IMR-90 (cell line): Measurements from ENCODE around the gene SEZ6L2. TPM values are rescaled to one million over a fixed set of nuclear protein-coding genes. Genes with fewer than 3 reads are reported as not detected.
"Not testable (repeated sequence)": the region's sequence is repeated elsewhere in the genome, so short reads cannot be mapped to it uniquely, and the experiment has no call there.

Experiments
- ATAC-seq: fragments of 200-7000 bp; cut with Tn5 transposase; 2 replicates; pipeline ENCODE4 v1.9.1; 2020; ENCODE audit warnings: low read depth, mild to moderate bottlenecking, moderate library complexity
- BruUV-seq: library from RNA; stranded (reverse); fragments of 400-500 nt; replicated peaks from 2 replicates; lab custom pipeline; 2021; lab: Mats Ljungman, UMichigan
- CTCF ChIA-PET: fragments of 300-600 bp; formaldehyde crosslinking; extraction: SDS; loops from one replicate; lab custom pipeline; 2021; ENCODE audit warnings: antibody characterized with exemption; lab: Yijun Ruan, JAX
- POLR2A ChIA-PET: fragments of 300-600 bp; sonication (Branson Sonifier 250); formaldehyde crosslinking; loops from one replicate; lab custom pipeline; 2022; ENCODE audit warnings: antibody characterized with exemption; ENCODE audit not compliant: unreplicated experiment; lab: Charles Lee
- DNase-seq: peaks from one replicate; pipeline ENCODE4 v3.0.0; 2013
- H2AFZ ChIP-seq: replicated peaks from 2 replicates; pipeline ENCODE3; 2013; ENCODE audit warnings: low read length, mild to moderate bottlenecking; ENCODE audit not compliant: poor library complexity
- H2AK5ac ChIP-seq: 2 replicates; pipeline ENCODE4 v1.6.1; 2013; ENCODE audit warnings: low read depth, low read length, inconsistent platforms
- H2AK9ac ChIP-seq: replicated peaks from 2 replicates; pipeline ENCODE3; 2013; ENCODE audit warnings: mild to moderate bottlenecking, low read depth, low read length, moderate library complexity; ENCODE audit not compliant: poor library complexity
- H2BK120ac ChIP-seq: 2 replicates; pipeline ENCODE4 v1.6.1; 2013; ENCODE audit warnings: low read depth, low read length, inconsistent platforms
- H2BK15ac ChIP-seq: 3 replicates; pipeline ENCODE4 v1.6.1; 2013; ENCODE audit warnings: low read depth, low read length, inconsistent platforms
- H2BK20ac ChIP-seq: 2 replicates; pipeline ENCODE4 v1.6.1; 2013; ENCODE audit warnings: low read depth, mild to moderate bottlenecking, inconsistent platforms, low read length, moderate library complexity
- H2BK5ac ChIP-seq: 2 replicates; pipeline ENCODE4 v1.6.1; 2013; ENCODE audit warnings: mild to moderate bottlenecking, low read depth, low read length, inconsistent platforms; ENCODE audit not compliant: poor library complexity, severe bottlenecking
- H3K14ac ChIP-seq: replicated peaks from 2 replicates; pipeline ENCODE4 v1.6.1; 2013; ENCODE audit warnings: low read depth, low read length, inconsistent platforms
- H3K18ac ChIP-seq: 2 replicates; pipeline ENCODE4 v1.6.1; 2013; ENCODE audit warnings: low read depth, low read length, control low read depth
- H3K23ac ChIP-seq: 2 replicates; pipeline ENCODE4 v1.6.1; 2013; ENCODE audit warnings: low read depth, low read length, inconsistent platforms
- H3K27ac ChIP-seq: 2 replicates; pipeline ENCODE4 v1.5.1; 2013; ENCODE audit warnings: mild to moderate bottlenecking, control low read depth, low read length; ENCODE audit not compliant: insufficient read depth
- H3K27me3 ChIP-seq: 2 replicates; pipeline ENCODE4 v1.6.1; 2013; ENCODE audit warnings: low read length; ENCODE audit not compliant: control insufficient read depth, insufficient read depth
- H3K36me3 ChIP-seq: 2 replicates; pipeline ENCODE4 v1.6.1; 2013; ENCODE audit warnings: low read length, mixed read lengths; ENCODE audit not compliant: control insufficient read depth, insufficient read depth
- H3K4ac ChIP-seq: 2 replicates; pipeline ENCODE4 v1.6.1; 2013; ENCODE audit warnings: low read depth, low read length, inconsistent platforms
- H3K4me1 ChIP-seq: 2 replicates; pipeline ENCODE4 v1.6.1; 2013; ENCODE audit warnings: low read length, mixed read lengths; ENCODE audit not compliant: control insufficient read depth, insufficient read depth
- H3K4me2 ChIP-seq: 2 replicates; pipeline ENCODE4 v1.6.1; 2013; ENCODE audit warnings: low read depth, mild to moderate bottlenecking, control low read depth, low read length, moderate library complexity
- H3K4me3 ChIP-seq: 2 replicates; pipeline ENCODE4 v1.5.1; 2013; ENCODE audit warnings: low read depth, mild to moderate bottlenecking, control low read depth, low read length, moderate library complexity; ENCODE audit not compliant: insufficient read depth
- H3K56ac ChIP-seq: 2 replicates; pipeline ENCODE4 v1.6.1; 2013; ENCODE audit warnings: low read length, inconsistent platforms; ENCODE audit not compliant: insufficient read depth; ENCODE audit errors: extremely low read depth
- H3K79me1 ChIP-seq, 2 experiments: 2 replicates each; pipeline ENCODE4 v1.6.1; 2013; ENCODE audit warnings: low read length in 2 of 2, inconsistent platforms in 1 of 2, low read depth in 1 of 2
- H3K9ac ChIP-seq: 2 replicates; pipeline ENCODE4 v1.6.1; 2013; ENCODE audit warnings: low read depth, low read length, control low read depth
- H3K9me1 ChIP-seq: 2 replicates; pipeline ENCODE4 v1.6.1; 2013; ENCODE audit warnings: low read length, inconsistent platforms; ENCODE audit not compliant: insufficient read depth
- H3K9me3 ChIP-seq: 2 replicates; pipeline ENCODE4 v1.6.1; 2013; ENCODE audit warnings: low read length; ENCODE audit not compliant: control insufficient read depth, insufficient read depth
- H4K20me1 ChIP-seq: 2 replicates; pipeline ENCODE4 v1.6.1; 2013; ENCODE audit warnings: low read length, inconsistent platforms; ENCODE audit not compliant: insufficient read depth
- H4K5ac ChIP-seq: 2 replicates; pipeline ENCODE4 v1.6.1; 2013; ENCODE audit warnings: mild to moderate bottlenecking, low read depth, low read length, control low read depth
- H4K8ac ChIP-seq, 2 experiments: 2 replicates each; pipeline ENCODE4 v1.6.1; 2013; ENCODE audit warnings: low read depth in 2 of 2, low read length in 2 of 2, control low read depth in 1 of 2, inconsistent platforms in 1 of 2
- H4K91ac ChIP-seq: 2 replicates; pipeline ENCODE4 v1.6.1; 2013; ENCODE audit warnings: low read depth, low read length, inconsistent platforms; ENCODE audit not compliant: insufficient read depth
- MAZ ChIP-seq: IDR thresholded peaks from 2 replicates; pipeline ENCODE4 v1.6.1; 2012; ENCODE audit warnings: low read depth, mild to moderate bottlenecking, low read length, improper control_type of control experiment, moderate library complexity, borderline replicate concordance
- WGBS, 2 experiments: methylation state at CpG; one replicate each; pipeline versions ENCODE4 v1.1.5 to v1.1.7; 2013; ENCODE audit warnings: missing lambda C conversion rate in 2 of 2; ENCODE audit not compliant: insufficient read length in 1 of 2; ENCODE audit errors: extremely low coverage in 2 of 2; 5-methylcytosine and 5-hydroxymethylcytosine counted together
- dilution Hi-C: fragments of 300-500 bp; cut with HindIII; formaldehyde crosslinking; loops from one replicate; pipeline ENCODE4 v1.14.3; 2018; ENCODE audit warnings: low sequenced_read_pairs; ENCODE audit not compliant: unreplicated experiment
- in situ Hi-C: fragments of 300-500 bp; cut with MboI; formaldehyde crosslinking; loops from 3 replicates; pipeline ENCODE4 v1.14.3; 2019; ENCODE audit warnings: low sequenced_read_pairs, inconsistent platforms, mixed read lengths
- intact Hi-C: fragments of 100-400 bp; cut with micrococcal nuclease; formaldehyde crosslinking; loops from 2 replicates; pipeline ENCODE4 v1.10.0; 2022
- polyA plus RNA-seq, 3 experiments: library from polyadenylated mRNA; depleted of rRNA; stranded (reverse); fragments of >200 nt; gene quantifications; 2 replicates each; pipeline ENCODE4 v1.2.3, GENCODE V29; 2012; ENCODE audit warnings: low replicate concordance in 1 of 3
- total RNA-seq: library from RNA; depleted of rRNA; stranded (reverse); fragments of >200 nt; gene quantifications from 2 replicates; pipeline ENCODE4 v1.2.3, GENCODE V29; 2012
- TF ChIP-seq, protein P1 (sequence below): fragments of 150-350 bp; IDR thresholded peaks from 2 replicates; pipeline ENCODE4 v1.6.1; 2016; ENCODE audit warnings: low read depth, mild to moderate bottlenecking, low read length, moderate library complexity, borderline replicate concordance

SEZ6L2 gene
- total and polyA plus RNA-seq, 2 of the 4 experiments (the other 2 are of a cell fraction): 0.72 to 10.5 TPM

DNA sequence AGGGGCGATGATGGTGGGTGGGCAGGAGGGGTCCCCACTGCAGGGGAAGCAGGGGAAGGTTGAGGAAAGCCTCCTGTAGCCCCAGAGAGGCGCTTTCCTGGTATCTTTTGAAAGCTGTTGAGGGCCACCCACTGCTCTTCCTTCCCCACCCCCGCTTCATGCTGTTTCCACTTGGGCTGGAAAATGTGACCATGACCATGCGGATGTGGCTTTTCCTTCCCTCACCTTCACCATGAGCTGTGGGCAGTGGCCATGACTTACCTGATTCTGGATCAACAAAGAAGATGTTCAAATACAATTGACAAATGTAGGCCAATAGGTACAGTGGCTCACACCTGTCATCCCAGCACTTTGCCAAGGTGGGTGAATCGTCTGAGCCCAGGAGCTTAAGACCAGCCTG lies 65.3 kb downstream of the SEZ6L2 start:
- Histone ChIP-seq H3K4ac (no peak overlapping the region), H3K9ac (no peak overlapping the region), H3K4me1 (peaks cover 3% of the 10 kb centered on the region), H3K36me3 (peaks cover 63% of the 10 kb centered on the region), H2BK120ac (no peak overlapping the region), H2AFZ (no peak overlapping the region), H3K4me2 (no peak overlapping the region), H3K9me3 (no peaks in the 10 kb centered on the region), H2BK15ac (no peak overlapping the region), H3K9me1 (peaks cover 12% of the 10 kb centered on the region), H3K56ac (no peak overlapping the region), H3K27ac (no peak overlapping the region), H3K23ac (no peak overlapping the region), H4K8ac (no peak overlapping the region), H2BK20ac (no peak overlapping the region), H4K5ac (no peak overlapping the region), H3K4me3 (no peak overlapping the region), H2AK9ac (no peak overlapping the region), H3K27me3 (no peaks in the 10 kb centered on the region), H3K14ac (no peak overlapping the region), H3K18ac (no peak overlapping the region), H4K91ac (no peak overlapping the region), H2AK5ac (no peak overlapping the region), H3K79me1 (peaks cover 26 to 64% of the 10 kb centered on the region in 2 experiments), H2BK5ac (no peak overlapping the region), H4K20me1 (peaks cover 18% of the 10 kb centered on the region; the same call in 1 of the 2 replicates)
- TF ChIP-seq, protein P1, sequence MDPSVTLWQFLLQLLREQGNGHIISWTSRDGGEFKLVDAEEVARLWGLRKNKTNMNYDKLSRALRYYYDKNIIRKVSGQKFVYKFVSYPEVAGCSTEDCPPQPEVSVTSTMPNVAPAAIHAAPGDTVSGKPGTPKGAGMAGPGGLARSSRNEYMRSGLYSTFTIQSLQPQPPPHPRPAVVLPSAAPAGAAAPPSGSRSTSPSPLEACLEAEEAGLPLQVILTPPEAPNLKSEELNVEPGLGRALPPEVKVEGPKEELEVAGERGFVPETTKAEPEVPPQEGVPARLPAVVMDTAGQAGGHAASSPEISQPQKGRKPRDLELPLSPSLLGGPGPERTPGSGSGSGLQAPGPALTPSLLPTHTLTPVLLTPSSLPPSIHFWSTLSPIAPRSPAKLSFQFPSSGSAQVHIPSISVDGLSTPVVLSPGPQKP: no peak
- no peak for TF ChIP-seq MAZ
- dilution Hi-C loops: no loop called here
- intact Hi-C loops: no loop called here
- in situ Hi-C loops: no loop called here
- DNase-seq: no peak
- no TSS peak for BruUV-seq
- POLR2A ChIA-PET: no interaction called here
- CTCF ChIA-PET: no interaction called here
- no peak for ATAC-seq
- WGBS, 2 experiments: 100% methylated on average over 1 of the region's 5 CpGs; no CpG with 5 or more reads in 1 of the 2 experiments

DNA sequence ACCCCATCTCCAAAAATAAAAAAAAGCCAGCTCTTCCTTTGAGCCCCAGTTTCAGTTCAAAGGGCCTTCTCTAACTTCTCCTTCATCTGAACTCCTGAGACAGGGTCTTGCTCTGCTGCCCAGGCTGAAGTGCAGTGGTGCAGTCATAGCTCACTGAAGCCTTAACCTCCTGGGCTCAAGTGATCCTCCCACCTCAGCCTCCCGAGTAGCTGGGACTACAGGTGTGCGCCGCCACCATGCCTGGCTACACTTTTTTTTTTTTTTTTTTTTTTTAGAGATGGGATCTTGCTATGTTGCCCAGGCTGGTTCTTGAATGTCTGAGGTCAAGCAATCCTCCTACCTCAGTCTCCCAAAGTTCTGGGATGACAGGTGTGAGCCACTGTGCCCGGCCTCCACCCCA lies 66.1 kb downstream of the SEZ6L2 start:
- H2BK20ac ChIP-seq, H2AK9ac ChIP-seq, H3K14ac ChIP-seq, H4K5ac ChIP-seq, ATAC-seq, H3K23ac ChIP-seq, H4K91ac ChIP-seq, H4K8ac ChIP-seq, intact Hi-C loops, BruUV-seq, DNase-seq, in situ Hi-C loops, H3K56ac ChIP-seq, H3K4ac ChIP-seq, H3K27me3 ChIP-seq, H2BK15ac ChIP-seq, H3K27ac ChIP-seq, H3K18ac ChIP-seq, CTCF ChIA-PET, H2AK5ac ChIP-seq, H2AFZ ChIP-seq, H3K4me2 ChIP-seq, H3K9me3 ChIP-seq, H2BK5ac ChIP-seq, H3K9ac ChIP-seq, H3K4me3 ChIP-seq, H2BK120ac ChIP-seq, POLR2A ChIA-PET, H3K4me1 ChIP-seq, dilution Hi-C loops: not testable (repeated sequence)
- Histone ChIP-seq H3K36me3 (peaks cover 56% of the 10 kb centered on the region), H4K20me1 (peaks cover 23% of the 10 kb centered on the region; the same call in 1 of the 2 replicates), H3K79me1 (peaks cover 30 to 65% of the 10 kb centered on the region in 2 experiments), H3K9me1 (peaks cover 14% of the 10 kb centered on the region)
- WGBS, 2 experiments: no CpG with 5 or more reads among the region's 4 CpGs
